SJCRH30 (cell line): Measurements from ENCODE around the gene PPM1K. TPM values are rescaled to one million over a fixed set of nuclear protein-coding genes. Genes with fewer than 3 reads are reported as not detected.
"Not testable (repeated sequence)": the region's sequence is repeated elsewhere in the genome, so short reads cannot be mapped to it uniquely, and the experiment has no call there.

Experiments used
- DNase-seq, 2 experiments: peaks; one replicate each; pipeline ENCODE4 v3.0.0-alpha.2; 2015 to 2020
- H3K27ac ChIP-seq: fragments of 250-450 bp; sonication (Bioruptor Pico); 2 replicates; pipeline ENCODE4 v1.5.1; 2020; ENCODE audit warnings: mild to moderate bottlenecking, moderate library complexity
- H3K27me3 ChIP-seq: fragments of 250-450 bp; sonication (Bioruptor Pico); 2 replicates; pipeline ENCODE4 v1.5.1; 2020; ENCODE audit warnings: mild to moderate bottlenecking, moderate library complexity
- H3K36me3 ChIP-seq: fragments of 250-450 bp; sonication (Bioruptor Pico); 2 replicates; pipeline ENCODE4 v1.5.1; 2020; ENCODE audit warnings: mild to moderate bottlenecking, moderate library complexity
- H3K4me1 ChIP-seq: fragments of 250-450 bp; sonication (Bioruptor Pico); 2 replicates; pipeline ENCODE4 v1.5.1; 2020; ENCODE audit warnings: mild to moderate bottlenecking, moderate library complexity
- H3K4me3 ChIP-seq: fragments of 250-450 bp; sonication (Bioruptor Pico); 2 replicates; pipeline ENCODE4 v1.5.1; 2020; ENCODE audit warnings: mild to moderate bottlenecking, moderate library complexity
- H3K9me3 ChIP-seq: fragments of 250-450 bp; sonication (Bioruptor Pico); replicated peaks from 2 replicates; pipeline ENCODE4 v1.5.1; 2020; ENCODE audit warnings: mild to moderate bottlenecking, moderate library complexity
- total RNA-seq: library from RNA; depleted of rRNA; stranded (reverse); fragments of >200 nt; shearing (Covaris generic); gene quantifications from 2 replicates; pipeline ENCODE4 v1.2.3, GENCODE V29; 2014; rRNA removed

PPM1K gene
- 19.3 and 23.0 TPM in 2 replicates for total RNA-seq

- H3K27me3 ChIP-seq = no peaks in the 10 kb centered on the region
- no peaks in the 10 kb centered on the region for H3K36me3 ChIP-seq
- H3K9me3 ChIP-seq = no peaks in the 10 kb centered on the region
- peak; percentile 100 for DNase-seq
- H3K27ac ChIP-seq = peak within 1 kb of the TSS; percentile 62
- peak within 1 kb of the TSS; percentile 67 for H3K4me3 ChIP-seq
- peaks cover 2% of the 10 kb centered on the region for H3K4me1 ChIP-seq
These were observed at the start of gene PPM1K for GRCh38 chr4:88284439-88285234. Gene PPM1K, minus strand, starts transcription at chr4:88284561. Its CDS starts 5,978 bp downstream, at chr4:88278583.

GRCh38 chr4:88333741-88334405 lies 49.5 kb upstream of the PPM1K start:
- H3K27ac ChIP-seq = no peak overlapping the region
- no peaks in the 10 kb centered on the region for H3K27me3 ChIP-seq
- no peak for DNase-seq
- H3K36me3 ChIP-seq = no peaks in the 10 kb centered on the region
- no peaks in the 10 kb centered on the region for H3K4me1 ChIP-seq
- 0 out of 2 replicates have a peak, but pooled peaks cover 3% of the 10 kb centered on the region for H3K9me3 ChIP-seq
- no peak overlapping the region for H3K4me3 ChIP-seq

- H3K27me3 ChIP-seq = 0 out of 2 replicates have a peak, but pooled peaks cover 4% of the 10 kb centered on the region
- H3K9me3 ChIP-seq = 0 out of 2 replicates have a peak, but pooled peaks cover 3% of the 10 kb centered on the region
- no peaks in the 10 kb centered on the region for H3K36me3 ChIP-seq
- no peak for DNase-seq
- no peaks in the 10 kb centered on the region for H3K4me1 ChIP-seq
- no peak overlapping the region for H3K27ac ChIP-seq
- no peak overlapping the region for H3K4me3 ChIP-seq
These were observed 43.3 kb upstream of the PPM1K start for GRCh38 chr4:88327665-88328064.

GRCh38 chr4:88320780-88321373 lies 36.5 kb upstream of the PPM1K start:
- Histone ChIP-seq H3K4me3 (no peak overlapping the region), H3K27ac (no peak overlapping the region)
- peak in 1 of 2 experiments; percentile 17 for DNase-seq

DNA sequence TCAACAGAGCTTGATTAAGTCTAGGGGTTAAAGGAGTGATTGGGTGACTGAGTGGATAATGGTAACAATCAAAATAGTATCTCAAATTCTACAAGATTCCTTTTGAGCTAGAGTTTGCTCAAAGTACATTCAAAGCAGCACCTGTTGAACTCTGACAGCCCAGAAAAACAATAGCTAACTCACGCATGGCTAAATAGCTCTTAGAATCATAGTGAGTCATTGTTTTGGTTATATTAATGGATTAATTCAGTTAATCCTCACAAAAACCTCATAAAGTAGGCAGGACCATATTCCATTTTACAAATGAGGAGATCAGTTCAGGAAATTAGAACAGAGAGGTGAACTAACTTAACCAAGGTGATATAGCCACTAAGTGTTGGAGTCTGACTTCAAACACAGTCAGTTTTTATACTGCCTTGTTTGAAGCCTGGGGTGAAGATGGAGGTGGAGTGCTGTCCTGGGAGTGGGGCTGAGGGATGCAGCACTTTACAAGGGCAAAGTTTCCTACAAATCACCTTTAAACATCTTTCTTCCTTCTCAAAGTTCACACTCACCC lies 35.9 kb upstream of the PPM1K start:
- no peak overlapping the region for H3K27ac ChIP-seq
- no peak overlapping the region for H3K4me3 ChIP-seq
- H3K36me3 ChIP-seq = no peaks in the 10 kb centered on the region
- H3K9me3 ChIP-seq = no peaks in the 10 kb centered on the region
- H3K4me1 ChIP-seq = peaks cover 16% of the 10 kb centered on the region
- H3K27me3 ChIP-seq = no peaks in the 10 kb centered on the region
- peak in 1 of 2 experiments; percentile 45 for DNase-seq

More at GRCh38 chr4:88320780-88321373, 36.5 kb upstream of the PPM1K start:
- Histone ChIP-seq H3K4me1 (peaks cover 16% of the 10 kb centered on the region), H3K27me3 (no peaks in the 10 kb centered on the region), H3K36me3 (no peaks in the 10 kb centered on the region), H3K9me3 (no peaks in the 10 kb centered on the region)

DNA sequence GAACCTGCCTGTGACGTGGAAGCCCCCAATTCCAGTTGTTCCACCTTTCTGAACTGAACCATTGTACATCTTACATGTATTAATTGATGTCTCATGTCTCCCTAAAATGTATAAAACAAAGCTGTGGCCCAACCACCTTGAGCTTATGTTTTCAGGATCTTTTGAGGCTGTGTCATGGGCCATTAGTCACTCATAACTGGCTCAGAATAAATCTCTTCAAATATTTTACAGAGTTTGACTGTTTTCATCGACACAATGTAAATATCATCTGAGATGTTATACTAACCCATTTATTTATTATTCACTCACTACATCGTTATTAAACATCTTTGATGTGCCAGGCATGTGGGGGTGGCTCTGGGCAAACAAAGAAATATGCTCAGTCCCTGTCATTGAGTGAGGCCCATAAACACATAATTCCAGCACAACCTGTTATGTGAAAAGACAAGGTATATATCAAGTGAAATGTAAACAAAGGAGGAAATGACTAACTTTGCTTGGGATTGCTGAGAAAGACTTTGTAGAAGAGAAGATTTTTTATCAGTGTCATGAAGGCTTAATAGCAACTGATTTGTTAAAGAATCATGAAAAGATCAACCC lies 34.5 kb upstream of the PPM1K start:
- DNase-seq = no peak
- Histone ChIP-seq H3K27ac (no peak overlapping the region), H3K36me3 (no peaks in the 10 kb centered on the region), H3K4me1 (peaks cover 16% of the 10 kb centered on the region), H3K9me3 (no peaks in the 10 kb centered on the region), H3K4me3 (no peak overlapping the region), H3K27me3 (no peaks in the 10 kb centered on the region)

DNA sequence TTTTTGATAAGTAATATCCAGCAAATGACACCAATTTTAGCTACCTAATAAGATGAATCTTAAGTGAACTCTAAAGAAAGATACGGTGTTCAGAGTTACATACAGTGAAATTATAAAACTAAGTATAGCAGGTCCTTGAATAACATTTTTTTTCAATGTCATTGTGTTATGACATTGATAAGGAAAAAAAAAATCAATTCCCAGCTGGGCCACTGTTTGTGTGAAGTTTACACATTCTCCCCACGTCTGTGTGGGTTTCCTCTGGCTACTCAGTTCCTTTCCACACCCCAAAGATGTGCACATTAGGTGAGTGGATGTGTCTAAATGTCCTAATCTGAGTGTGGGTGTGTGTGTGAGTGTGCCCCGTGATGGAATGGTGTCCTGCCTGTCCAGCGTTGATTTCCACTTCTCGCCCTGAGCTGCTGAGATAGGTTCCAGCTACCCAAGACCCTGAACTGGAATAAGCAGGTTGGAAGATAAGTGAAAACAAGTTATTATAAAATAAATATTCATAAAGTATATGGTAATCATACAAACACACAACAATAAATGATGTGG lies 31.2 kb upstream of the PPM1K start:
- H3K27me3 ChIP-seq = no peaks in the 10 kb centered on the region
- no peak overlapping the region for H3K27ac ChIP-seq
- H3K4me1 ChIP-seq = peaks cover 12% of the 10 kb centered on the region
- H3K4me3 ChIP-seq = no peak overlapping the region
- H3K9me3 ChIP-seq = peaks cover 3% of the 10 kb centered on the region; the same call in 1 of the 2 replicates
- no peaks in the 10 kb centered on the region for H3K36me3 ChIP-seq
- no peak for DNase-seq

- H3K27me3 ChIP-seq, H3K9me3 ChIP-seq, H3K27ac ChIP-seq, DNase-seq, H3K36me3 ChIP-seq, H3K4me1 ChIP-seq, H3K4me3 ChIP-seq: not testable (repeated sequence)
These were observed 28.8 kb upstream of the PPM1K start for GRCh38 chr4:88313088-88313624.

- no peak for DNase-seq
- H3K27ac ChIP-seq = no peak overlapping the region
- H3K9me3 ChIP-seq = peaks cover 3% of the 10 kb centered on the region; the same call in 1 of the 2 replicates
- no peaks in the 10 kb centered on the region for H3K27me3 ChIP-seq
- H3K4me3 ChIP-seq = no peak overlapping the region
- H3K4me1 ChIP-seq = no peaks in the 10 kb centered on the region
- H3K36me3 ChIP-seq = no peaks in the 10 kb centered on the region
These were observed 24.2 kb upstream of the PPM1K start for GRCh38 chr4:88308587-88308986.

DNA sequence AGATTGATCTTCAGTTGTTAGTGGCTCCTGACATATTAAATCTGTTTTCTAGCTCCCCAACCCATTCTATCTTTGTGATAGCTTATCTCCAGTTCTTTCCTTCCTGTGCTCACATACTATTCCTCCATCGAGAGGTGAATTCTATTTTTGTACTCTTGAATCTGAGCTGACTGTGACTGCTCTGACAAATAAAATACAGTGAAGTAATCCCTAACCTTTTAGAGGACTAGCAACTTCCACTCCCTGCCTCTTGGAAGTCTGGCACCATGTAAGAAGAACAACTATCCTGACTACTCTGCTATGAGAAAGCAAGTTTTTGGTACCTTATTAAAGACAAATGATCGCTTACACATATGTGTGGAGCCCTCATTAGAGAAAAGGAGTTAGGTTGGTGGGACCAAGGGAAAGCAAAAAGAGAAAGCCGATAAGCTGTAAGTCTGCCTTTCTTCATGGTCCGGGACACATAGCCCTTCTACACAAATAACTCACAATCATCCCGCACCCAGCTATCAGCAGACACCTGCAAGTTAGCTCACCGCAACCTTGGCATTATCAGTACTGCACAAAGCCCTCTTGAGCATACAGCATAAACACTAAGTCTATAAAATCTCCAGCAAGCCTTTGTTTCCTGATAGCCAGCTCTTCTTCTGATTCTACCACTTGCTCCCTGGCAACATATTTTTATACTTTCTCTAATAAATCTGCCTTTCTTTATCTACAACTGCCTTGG lies 13.5 kb upstream of the PPM1K start:
- Histone ChIP-seq H3K4me1 (no peaks in the 10 kb centered on the region), H3K27ac (no peak overlapping the region), H3K9me3 (no peaks in the 10 kb centered on the region), H3K27me3 (0 out of 2 replicates have a peak, but pooled peaks cover 6% of the 10 kb centered on the region), H3K36me3 (no peaks in the 10 kb centered on the region), H3K4me3 (no peak overlapping the region)
- DNase-seq = no peak

- H3K27ac ChIP-seq = no peak overlapping the region
- H3K36me3 ChIP-seq = no peaks in the 10 kb centered on the region
- H3K4me3 ChIP-seq = no peak overlapping the region
- 0 out of 2 replicates have a peak, but pooled peaks cover 6% of the 10 kb centered on the region for H3K27me3 ChIP-seq
- DNase-seq = no peak
- no peaks in the 10 kb centered on the region for H3K9me3 ChIP-seq
- no peaks in the 10 kb centered on the region for H3K4me1 ChIP-seq
These were observed 12.8 kb upstream of the PPM1K start for GRCh38 chr4:88297212-88297516.

DNA sequence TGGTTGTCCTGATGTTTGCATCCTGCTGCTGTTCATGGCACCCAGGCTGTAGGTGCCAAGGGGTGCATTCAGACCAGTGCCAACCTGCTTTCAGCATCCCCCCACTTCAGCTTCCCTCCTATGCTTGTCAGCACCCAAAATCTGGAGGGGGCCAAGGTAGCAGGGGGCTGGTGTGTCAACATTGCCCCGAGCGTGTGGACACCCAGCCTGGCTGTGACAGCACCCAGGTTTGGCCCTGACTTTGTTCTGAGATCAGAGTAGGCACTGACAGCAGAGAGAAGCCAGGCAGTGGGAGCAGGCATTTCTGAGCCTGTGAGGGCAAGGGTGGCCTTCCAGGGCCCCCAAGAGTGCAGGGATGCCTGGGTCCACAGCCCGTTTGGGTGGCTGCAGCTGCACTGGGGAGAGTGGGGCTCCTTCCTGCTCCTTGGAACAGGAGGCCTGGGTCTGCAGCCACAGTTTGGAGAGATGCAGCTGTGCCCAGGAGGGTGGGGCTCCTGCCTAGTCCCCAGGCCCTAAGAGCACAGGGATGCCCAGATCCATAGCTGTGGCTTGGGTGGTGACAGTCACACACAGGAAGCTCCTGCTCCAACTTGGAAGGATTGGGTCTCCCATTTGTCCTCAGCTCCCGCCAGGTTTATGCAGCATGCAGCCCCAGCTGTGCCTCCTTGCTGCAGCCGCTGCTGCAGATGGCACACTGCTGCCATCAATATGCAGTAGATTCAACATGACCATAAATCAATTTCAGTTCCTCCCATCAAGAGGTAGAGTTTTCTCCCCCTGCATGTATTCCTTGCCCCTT lies 12.3 kb upstream of the PPM1K start:
- Histone ChIP-seq H3K36me3 (no peaks in the 10 kb centered on the region), H3K4me3 (no peak overlapping the region), H3K9me3 (no peaks in the 10 kb centered on the region), H3K27me3 (0 out of 2 replicates have a peak, but pooled peaks cover 6% of the 10 kb centered on the region), H3K27ac (no peak overlapping the region), H3K4me1 (no peaks in the 10 kb centered on the region)
- no peak for DNase-seq

GRCh38 chr4:88295656-88296055 lies 11.3 kb upstream of the PPM1K start:
- Histone ChIP-seq H3K4me1 (no peaks in the 10 kb centered on the region), H3K27me3 (0 out of 2 replicates have a peak, but pooled peaks cover 4% of the 10 kb centered on the region), H3K36me3 (no peaks in the 10 kb centered on the region), H3K27ac (no peak overlapping the region), H3K9me3 (no peaks in the 10 kb centered on the region), H3K4me3 (no peak overlapping the region)
- DNase-seq = no peak
